GM19324 (cell line): ENCODE measurements around the gene CDK12.
"Not testable (repeated sequence)": the region's sequence is repeated elsewhere in the genome, so short reads cannot be mapped to it uniquely, and the experiment has no call there.

Source experiments
- ATAC-seq: cut with Tn5 transposase; IDR thresholded peaks from one replicate; pipeline ENCODE4 v1.9.1; 2021; ENCODE audit warnings: mild to moderate bottlenecking, moderate library complexity; ENCODE audit not compliant: unreplicated experiment, low FRiP score

The CDK12 gene

GRCh38 chr17:39461113-39461925 lies at the start of gene CDK12:
Gene CDK12 (plus strand): TSS chr17:39461486. CDS start chr17:39462072, 586 bp downstream.
- ATAC-seq: peak; percentile 73

DNA sequence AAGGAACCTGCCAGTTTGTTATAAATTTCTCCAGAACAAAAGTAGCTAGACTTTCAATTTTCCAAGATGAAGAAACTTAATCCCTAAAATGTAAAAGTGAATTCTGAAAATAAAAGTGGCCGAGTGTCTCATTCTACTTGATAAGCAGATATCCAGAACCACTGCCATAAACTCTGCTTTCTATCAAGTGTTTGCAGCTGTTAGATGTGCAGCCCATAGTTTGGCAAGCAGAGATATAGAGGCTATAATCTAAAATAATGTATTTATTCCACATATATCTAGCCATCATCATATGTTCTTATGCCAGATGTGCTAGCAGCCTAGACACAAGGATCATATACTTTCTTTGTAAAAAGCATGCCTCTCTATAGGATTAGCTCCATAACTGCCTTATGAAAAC lies 45.1 kb upstream of the CDK12 start:
- no peak for ATAC-seq

GRCh38 chr17:39429600-39429999 lies 31.7 kb upstream of the CDK12 start:
- no peak for ATAC-seq

DNA sequence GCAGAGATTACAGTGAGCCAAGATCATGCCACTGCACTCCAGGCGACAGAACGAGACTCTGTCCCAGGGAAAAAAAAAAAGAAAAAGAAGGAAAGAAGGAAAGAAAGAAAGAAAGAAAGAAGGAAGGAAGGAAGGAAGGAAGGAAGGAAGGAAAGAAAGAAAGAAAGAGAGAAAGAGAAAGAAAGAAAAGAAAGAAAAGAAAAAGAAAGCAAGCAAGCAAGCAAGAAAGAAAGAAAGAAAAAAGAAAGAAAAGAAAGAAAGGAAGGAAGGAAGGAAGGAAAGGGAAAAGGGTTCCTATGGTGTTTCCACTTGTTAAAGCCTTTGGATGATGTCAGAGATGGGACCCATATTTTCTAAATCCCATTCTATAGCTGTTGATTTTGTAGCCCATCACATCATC lies 21.4 kb upstream of the CDK12 start:
- not testable (repeated sequence) for ATAC-seq

DNA sequence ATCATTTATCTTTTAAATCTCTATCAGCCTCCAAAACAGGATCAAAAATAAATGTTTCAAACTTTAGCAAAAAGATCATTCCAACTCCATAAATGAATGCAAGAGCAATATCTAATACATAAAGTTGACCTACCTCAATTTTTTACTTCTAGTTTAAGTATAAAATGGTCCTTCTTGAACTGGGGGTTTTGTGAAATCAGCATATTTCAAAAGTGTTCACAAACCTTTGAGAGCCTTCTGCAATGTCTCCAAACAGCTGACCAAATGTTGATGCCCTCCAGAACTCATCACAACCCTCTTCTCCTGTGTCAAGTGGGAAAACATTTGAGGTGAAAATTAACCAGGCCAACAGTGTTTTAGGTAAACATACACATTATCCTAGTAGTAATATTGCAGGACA lies 18.0 kb upstream of the CDK12 start:
- ATAC-seq: no peak

- ATAC-seq: no peak
Observed at GRCh38 chr17:39447561-39447960, 13.7 kb upstream of the CDK12 start.

DNA sequence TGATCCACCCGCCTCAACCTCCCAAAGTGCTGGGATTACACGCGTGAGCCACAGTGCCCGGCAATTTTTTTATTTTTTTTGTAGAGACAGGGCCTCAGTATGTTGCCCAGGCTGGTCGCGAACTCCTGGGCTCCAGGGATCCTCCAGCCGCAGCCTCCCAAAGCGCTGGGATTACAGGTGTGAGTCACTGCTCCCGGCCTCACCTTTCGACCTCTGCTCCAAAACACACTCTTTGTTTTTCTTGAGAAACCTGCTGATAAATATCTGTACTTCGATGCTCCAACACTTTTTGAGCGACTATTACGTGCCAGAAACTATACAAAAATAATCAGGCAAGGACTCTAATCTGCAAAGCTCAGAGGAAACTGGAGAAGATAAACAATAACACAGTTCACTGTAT lies 11.2 kb upstream of the CDK12 start:
- no peak for ATAC-seq

- peak; percentile 93 for ATAC-seq
Observed at GRCh38 chr17:39450847-39451581, 10.3 kb upstream of the CDK12 start, which contains the start of gene MED1. Gene MED1 (minus strand): TSS chr17:39451263. CDS start chr17:39451062, 201 bp downstream.

- ATAC-seq: no peak
Observed at GRCh38 chr17:39455919-39456318, 5.4 kb upstream of the CDK12 start.

- ATAC-seq: no peak
Observed at GRCh38 chr17:39461926-39462569, 762 bp downstream of the CDK12 start.

- no peak for ATAC-seq
Observed at GRCh38 chr17:39462631-39463375, 1.5 kb downstream of the CDK12 start.

DNA sequence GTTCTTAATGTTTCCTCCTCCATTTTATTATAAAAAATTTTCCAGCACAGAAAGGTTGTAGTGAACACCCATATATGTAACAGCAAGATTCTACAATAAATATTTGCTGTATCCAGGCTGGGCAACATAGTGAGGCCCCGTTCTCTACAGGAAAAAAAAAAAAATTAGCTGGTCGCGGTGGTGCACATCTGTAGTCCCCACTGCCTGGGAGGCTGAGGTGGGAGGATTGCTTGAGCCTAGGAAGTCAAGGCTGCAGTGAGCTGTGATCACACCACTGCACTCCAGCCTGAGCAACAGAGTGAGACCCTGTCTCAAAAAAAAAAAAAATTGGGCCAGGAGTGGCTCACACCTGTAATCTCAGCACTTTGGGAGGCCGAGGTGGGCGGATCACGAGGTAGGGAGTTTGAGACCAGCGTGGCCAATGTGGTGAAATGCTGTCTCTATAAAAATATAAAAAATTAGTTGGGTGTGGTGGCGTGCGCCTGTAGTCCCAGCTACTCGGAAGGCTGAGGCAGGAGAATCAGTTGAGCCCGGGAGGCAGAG lies 3.4 kb downstream of the CDK12 start:
- not testable (repeated sequence) for ATAC-seq

DNA sequence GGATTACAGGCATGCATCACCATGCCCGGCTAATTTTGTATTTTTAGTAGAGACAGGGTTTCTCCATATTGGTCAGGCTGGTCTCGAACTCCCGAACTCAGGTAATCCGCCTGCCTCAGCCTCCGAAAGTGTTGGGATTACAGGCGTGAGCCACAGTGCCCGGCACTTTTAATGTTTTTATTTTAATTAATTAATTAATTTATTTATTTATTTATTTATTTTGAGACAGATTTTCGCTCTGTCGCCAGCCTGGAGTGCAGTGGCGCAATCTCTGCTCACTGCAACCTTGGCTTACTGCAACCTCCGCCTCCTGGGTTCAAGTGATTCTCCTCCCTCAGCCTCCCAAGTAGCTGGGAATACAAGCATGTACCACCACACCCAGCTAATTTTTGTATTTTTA lies 7.3 kb downstream of the CDK12 start:
- ATAC-seq: not testable (repeated sequence)

- no peak for ATAC-seq
Observed at GRCh38 chr17:39473310-39473709, 12.0 kb downstream of the CDK12 start.

DNA sequence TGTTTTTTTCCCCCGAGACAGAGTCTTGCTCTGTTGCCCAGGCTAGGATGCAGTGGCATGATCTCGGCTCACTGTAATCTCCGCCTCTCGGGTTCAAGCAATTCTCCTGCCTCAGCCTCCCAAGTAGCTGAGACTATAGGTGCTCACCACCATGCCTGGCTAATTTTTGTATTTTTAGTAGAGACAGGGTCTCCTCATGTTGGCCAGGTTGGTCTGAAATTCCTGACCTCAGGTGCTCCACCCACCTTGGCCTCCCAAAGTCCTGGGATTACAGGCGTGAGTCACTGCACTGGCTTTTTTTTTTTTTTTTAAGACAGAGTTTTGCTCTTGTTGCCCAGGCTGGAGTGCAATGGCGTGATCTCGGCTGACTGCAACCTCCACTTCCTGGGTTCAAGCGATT lies 18.3 kb downstream of the CDK12 start:
- ATAC-seq: not testable (repeated sequence)

- no peak for ATAC-seq
Observed at GRCh38 chr17:39483506-39483905, 22.2 kb downstream of the CDK12 start.

GRCh38 chr17:39484178-39484577 lies 22.9 kb downstream of the CDK12 start:
- ATAC-seq: no peak

DNA sequence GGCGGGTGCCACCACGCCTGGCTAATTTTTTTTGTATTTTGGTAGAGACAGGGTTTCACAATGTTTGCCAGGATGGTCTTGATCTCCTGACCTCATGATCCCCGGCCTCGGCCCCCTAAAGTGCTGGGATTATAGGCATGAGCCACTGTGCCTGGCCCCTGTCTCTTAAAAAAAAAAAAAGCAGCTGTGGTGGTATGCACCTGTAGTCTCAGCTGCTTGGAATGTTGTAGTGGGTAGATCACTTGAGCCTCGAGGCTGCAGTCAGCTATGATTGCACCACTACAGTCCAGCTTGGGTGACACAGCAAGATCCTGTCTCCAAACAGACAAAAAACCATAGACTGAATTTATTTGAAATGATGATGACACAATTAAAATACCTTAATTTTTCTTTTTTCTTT lies 24.3 kb downstream of the CDK12 start:
- ATAC-seq: no peak

GRCh38 chr17:39486242-39486641 lies 25.0 kb downstream of the CDK12 start:
- ATAC-seq: no peak

GRCh38 chr17:39487490-39487889 lies 26.2 kb downstream of the CDK12 start:
- ATAC-seq: not testable (repeated sequence)
